ENCODE measurements around the gene CAMK1D.

The CAMK1D gene

DNA sequence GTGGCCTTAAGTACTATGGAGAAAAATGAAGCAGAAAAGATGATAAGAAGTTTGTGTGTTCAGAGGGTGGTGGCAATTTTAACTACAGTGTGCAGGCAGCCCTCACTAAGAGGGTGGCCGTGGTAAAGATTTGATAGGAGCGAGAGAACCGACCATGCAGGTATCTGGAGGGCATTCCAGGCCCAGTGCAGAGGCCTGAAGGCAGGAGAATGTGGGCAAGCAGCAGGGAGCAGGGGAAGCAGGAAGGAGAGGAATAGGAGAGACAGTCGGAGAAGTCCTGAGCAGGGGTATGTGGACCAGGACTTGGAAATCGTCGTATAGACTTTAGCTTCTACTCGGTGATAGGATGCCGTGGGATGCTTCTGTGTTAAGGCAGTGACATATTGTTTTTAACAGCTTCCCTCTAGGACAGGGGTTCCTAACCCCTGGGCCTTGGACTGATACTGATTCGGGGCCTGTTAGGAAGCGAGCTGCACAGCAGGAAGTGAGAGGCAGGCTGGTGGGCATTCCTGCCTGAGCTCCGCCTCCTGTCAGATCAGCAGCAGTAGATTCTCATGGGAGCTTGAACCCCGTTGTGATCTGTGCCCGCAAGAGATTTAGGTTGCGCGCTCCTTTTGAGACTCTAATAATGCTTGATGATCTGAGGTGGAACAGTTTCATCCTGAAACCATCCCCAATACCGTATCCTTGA, 425.0 kb downstream of the CAMK1D start:
- no peak for DNase-seq

DNA sequence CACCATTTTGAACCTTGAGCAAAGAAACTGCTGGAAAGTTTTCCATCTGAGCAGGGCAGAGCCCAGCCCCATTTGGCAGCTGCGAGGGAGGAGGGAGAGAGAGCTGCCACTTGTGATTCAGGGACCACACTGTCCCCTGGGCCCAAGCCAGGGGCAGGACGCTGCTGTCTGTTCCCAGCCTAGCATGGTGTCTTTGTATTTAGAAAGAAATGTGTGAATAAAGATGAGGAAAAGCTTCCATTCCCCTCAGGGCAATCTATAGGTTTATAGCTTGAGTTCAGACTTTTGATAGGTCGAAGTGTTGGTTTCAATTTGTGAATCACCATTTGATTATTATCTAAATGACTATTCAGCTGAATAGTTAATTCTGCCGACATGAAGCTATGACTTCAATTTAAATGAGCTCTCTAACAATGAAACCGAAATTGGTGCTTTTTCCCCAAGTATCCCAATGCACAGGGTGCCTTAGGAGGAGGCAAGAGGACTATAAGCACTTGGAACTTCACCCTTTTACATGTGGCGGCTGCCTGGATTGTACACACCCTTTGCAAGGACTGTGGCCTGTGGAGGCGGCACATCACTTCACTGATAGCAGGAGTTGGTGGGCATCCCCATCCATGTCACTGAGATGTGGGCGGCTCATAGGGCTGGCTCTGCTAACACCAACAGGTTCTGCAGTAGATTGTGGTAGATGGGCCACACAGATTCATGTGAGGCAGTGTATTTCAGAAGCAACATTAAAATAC, 428.7 kb downstream of the CAMK1D start:
- DNase-seq, result no peak

DNA sequence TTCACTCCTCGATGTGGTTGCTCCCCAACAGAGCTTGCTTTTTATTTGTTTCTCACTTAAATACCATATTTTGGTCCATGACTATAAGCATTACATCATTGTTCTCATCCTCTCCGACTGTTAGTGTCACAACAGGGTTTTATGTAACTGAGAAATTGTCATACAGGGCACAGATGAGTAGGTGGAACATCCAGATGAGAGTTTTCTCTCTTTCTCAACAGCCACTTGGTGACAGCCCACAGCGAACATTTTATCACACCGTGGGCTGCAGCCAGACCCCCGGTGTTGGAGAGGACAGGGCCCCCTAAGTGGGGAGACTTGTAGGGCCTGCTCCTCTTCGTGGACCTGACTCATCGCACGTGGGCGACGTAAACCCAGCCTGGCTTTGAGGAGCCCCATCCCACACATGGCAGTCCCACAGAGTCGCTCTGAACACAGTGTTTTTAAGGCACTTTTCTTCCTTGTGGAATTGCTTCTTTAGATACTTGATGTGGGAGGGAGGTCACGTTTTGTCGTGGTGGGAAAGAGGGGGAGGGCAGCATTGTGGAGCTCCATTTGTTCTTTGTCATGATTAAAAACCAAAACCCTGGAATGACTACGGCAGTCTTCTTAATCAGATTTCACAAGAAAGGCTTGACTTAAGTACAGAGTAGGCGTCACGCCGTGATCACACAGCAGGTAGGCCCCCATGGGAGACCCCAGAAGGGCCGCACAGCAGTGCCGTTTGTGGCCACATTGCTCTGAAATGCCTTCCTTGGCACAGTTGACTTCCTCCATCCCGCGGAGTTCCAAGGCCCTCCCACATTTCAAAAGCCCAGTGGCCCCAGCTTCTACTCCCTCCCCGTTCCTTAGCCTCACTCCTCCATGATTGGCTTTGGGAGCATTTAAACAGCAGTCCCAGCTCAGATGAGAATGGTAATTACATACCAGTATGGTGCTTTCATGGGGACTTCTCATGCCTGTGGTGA, 431.6 kb downstream of the CAMK1D start:
- no peak for DNase-seq

DNA sequence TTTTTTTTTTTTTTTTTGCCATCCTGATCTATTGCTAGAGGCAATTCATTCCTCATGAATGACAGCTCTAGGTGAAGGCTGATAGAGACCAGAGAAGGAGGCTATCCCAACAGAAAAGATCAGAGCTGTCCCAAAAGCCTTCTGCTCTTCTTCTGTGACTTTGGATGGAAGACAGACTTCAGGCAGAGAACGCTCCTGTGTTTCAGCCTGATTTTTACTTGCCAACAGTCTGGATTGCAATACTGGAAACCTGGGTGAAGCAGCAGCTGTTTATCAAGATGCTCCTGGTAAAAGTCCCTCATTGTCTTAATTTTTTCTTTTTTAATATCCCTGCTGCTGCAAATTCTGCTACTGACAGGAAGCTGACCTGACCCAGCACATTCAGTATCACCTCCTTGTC, 432.6 kb downstream of the CAMK1D start:
- no peak for DNase-seq

DNA sequence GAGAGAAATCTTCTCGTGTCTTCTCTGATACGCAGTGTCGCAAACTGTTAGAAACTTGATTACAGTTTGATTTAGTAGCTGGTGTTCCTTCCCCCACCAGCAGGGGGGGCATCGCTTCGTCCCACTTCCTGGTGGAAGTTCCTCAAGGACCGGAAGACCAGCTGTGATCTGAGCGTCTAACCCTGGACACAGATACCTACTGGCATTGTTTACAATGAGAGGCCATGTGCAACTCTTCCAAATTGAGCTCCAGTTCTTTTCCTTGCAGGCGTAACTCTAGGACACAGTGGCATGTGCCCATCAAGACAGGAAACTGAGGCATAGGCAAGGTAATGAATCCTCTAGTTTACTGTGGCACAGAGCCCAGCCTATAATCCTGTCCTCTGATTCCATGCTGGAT, 433.2 kb downstream of the CAMK1D start:
- DNase-seq, result no peak

DNA sequence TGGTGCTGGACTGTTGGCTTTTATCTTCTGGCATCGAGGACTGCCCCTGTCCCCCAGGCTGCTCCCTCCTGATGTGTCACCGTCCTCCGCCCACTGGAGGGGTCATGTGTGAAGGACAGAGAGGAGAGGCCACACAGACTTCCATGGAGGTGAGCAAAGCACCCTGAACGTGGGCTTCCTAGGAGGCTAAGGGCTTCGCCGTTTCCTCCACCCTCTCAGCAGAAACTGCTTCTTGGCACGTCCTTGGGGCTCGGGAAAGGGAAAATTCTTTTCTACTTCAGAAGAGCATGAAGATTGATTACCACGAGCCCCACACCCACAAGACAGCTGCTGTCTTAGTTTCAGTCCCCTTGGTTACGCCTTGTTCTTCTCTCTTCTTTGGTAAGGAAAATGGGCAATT, 433.9 kb downstream of the CAMK1D start:
- DNase-seq, result no peak

DNA sequence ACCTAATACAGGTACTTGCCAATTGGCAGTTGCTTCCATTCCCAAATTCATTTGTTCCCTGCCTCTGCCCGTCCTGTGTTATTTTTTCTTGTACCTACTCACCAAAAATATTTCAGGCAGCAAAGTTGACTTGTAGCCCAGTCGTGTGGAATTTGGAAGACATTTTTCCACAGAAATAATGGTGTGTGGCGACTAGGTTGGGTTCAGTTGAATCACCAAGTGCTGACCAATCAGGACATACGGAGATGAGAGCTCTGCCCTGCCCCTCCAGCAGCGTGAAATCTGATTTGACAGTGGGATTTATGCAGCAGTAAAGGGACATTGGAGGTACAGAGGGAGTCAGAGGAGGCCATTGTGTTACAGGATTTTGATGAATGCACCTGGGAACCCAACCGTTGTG, 435.3 kb downstream of the CAMK1D start:
- DNase-seq, result no peak

DNA sequence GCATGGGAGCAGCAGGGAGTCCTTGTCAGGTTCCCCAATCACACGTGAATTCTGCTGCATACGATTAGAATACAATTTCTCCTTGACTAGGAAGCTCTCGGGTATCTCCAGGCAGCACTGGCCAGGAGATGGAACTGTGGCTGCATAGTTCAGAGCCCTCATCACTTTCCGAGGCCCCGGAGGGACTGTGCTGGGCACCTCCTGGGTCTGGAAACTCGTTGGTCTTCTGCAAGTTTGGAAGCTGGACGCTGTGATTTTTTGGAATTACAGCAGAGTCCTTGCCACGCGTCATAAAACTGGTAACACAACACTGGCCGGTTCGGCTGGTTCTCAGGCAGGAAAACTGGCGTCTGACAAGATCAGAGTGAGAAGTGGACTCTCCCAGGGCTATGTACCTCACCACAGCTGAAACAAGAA, 436.1 kb downstream of the CAMK1D start:
- DNase-seq, result no peak

DNA sequence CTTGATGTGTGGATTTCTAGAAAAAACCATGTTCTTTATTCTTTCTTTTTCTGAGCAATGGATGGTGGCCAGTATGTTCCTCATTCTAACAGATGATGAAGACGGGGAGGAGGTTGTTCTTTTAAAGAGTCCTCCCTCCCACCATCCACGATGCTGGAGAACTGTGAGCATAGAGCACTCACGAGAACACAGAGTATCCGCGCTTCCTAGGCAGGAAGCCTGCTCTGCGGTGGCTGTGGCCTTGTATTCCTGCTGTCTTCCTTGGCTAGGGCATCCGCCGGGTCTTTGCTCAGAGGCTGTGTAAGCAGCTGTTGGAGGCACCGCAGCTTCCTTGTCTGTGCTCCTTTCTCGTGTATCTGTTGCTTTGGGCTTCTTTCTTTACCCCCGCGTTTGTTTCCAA, 437.9 kb downstream of the CAMK1D start:
- no peak for DNase-seq

DNA sequence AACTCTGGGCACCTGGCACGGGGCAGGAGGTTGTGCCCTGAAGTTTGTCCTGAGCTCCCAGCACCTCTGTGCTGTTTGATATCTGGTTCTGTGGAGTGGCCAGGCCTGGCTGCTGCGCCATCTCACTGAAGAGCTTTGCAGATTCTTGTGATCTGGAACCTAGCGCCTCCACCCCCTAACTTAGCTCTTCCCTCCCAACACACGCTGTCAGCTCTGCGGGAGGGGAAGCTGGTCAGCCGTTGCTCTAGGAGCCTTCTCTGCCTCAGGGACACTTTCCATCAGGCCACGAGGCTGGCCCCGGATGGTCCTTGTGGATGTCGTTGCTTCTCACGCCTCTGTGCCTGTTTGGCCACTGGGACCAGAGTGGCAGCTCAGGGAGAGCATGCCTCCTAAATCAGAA, 438.9 kb downstream of the CAMK1D start:
- DNase-seq, result no peak

DNA sequence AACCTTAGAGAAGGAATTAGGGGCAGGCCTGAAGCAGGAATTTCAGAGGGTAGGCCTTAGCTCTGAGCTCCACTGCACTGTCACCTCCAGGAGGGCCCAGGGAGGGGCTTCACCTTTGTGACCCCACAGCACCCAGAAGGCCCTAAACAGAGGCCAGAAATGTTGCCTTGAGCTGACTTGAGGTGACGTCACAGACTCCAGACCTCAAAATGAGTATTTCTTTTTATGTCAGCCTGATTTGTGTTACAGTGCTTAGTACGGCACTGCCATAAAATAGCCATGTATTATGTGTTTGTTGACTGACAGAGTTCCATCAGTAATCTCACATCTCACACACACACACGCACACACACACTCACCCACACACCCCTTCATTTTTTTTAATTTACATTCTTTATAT, 440.9 kb downstream of the CAMK1D start:
- no peak for DNase-seq

DNA sequence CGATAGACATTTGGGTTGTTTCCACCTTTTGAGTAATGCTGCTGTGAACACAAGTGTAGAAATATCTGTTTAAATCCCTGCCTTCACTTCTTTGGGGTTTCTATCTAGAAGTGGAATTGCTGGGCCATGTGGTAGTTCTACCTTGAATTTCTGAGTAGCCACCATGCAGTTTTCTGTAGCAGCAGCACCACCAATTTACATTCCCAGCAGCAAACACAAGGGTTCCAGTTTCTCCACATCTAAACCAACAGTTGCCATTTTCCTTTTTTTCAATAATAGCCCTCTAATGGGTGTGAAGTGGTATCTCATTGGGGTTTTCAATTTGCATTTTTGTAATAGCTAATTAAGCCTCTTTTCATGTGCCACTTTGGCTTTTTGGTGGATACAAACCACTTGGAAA, 442.4 kb downstream of the CAMK1D start:
- DNase-seq, result no peak

DNA sequence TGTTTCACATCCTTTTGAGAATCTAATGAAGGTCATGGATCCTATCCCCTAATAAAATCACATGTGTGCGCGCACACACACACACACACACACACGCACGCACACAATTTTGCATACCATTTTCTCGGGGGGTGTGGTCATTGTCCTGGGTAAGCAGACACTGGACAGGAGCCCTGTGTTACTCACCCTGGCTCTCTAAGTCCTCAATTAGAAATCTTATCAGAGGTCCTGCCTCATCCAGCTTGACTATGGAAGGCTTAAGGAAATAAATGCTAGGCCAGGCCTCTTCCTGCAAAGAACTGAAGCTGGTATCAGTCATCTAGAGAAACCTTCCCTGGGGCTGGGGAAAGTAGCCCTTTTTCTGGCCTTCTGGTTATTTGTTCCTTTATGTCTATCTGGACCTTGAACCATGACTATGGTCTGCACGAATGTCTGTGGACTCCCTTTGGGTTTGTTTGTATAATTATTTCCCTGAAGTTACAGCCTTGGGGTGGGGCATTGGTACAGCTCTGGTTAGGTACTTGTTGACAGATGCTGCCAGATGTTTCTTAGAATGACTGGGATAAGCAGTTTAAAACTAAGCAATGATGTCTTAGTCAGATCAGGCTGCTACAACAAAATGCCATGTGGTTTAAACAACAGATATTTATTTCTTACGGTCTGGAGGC, 443.7 kb downstream of the CAMK1D start:
- DNase-seq, result no peak

DNA sequence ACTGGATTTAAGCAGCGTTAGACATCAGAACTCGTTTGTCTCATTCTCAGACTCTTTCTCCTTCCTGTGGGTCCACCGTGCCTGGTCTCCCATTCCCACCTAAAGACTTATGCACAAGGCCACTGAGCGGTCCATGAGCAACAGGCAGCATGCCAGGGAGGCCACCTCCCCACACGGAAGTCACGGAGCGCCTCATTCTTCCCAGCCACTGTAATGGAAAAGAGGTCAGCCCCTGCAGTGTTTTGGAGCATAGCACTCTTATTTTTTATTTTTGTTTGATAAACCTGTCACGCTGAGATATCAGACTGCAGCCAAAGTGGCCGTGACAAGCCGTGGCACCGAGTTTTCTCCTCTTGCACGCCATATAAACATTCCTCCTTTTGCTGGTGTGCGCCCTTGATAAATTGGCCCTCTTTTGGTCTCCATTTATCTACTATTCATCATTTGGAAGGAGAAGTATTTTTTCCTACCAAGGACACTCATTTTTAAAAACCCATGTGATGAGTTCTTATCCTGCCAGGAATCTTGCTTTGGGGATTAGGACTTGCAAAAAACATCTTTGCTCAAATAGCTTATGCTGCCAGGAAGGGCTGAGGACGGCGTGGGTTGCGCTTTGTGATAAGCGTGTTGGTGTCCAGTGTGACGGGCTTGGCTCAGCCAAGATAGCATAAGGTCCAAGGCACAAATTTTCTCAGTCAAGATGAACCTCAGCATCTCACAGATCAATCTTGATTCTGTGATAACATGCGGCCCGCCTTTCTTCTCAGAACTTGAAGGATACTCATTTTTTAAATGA, 446.2 kb downstream of the CAMK1D start:
- DNase-seq, result no peak

DNA sequence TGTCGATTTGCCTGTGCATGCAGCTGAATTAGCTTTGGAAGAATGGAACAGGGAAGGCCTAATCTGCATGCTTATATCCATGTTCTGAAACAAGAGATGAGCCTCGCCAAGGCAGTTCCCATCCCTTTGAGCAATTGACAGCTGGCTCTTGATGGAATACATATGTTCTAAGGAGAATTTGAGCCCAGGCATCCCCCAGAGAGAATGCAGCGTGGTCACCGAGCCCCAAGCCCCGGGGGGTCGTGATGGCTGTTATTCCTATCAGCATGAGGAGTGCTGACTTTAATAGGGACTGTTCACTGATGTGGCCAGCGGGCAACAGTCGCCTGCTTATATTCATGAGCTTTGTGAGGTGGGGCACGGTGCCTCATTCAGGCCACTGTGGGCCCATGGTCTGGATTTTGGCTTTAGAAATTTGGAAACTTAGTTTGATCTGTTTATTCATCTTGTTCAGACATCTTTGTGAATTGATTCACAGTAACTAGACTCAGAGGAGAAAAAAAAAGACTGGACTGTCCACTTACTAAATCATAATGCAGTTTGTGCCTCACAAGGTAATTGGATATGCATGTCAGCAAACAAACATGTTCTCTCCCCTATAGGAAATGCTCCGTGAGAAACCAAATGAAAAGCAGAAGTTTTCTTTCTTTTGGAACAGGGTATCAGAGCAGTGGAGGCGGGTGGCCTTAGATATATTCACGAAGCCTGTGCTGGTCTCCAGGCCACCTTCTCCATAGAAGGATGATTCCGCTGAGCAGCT, 447.2 kb downstream of the CAMK1D start:
- DNase-seq, result no peak

DNA sequence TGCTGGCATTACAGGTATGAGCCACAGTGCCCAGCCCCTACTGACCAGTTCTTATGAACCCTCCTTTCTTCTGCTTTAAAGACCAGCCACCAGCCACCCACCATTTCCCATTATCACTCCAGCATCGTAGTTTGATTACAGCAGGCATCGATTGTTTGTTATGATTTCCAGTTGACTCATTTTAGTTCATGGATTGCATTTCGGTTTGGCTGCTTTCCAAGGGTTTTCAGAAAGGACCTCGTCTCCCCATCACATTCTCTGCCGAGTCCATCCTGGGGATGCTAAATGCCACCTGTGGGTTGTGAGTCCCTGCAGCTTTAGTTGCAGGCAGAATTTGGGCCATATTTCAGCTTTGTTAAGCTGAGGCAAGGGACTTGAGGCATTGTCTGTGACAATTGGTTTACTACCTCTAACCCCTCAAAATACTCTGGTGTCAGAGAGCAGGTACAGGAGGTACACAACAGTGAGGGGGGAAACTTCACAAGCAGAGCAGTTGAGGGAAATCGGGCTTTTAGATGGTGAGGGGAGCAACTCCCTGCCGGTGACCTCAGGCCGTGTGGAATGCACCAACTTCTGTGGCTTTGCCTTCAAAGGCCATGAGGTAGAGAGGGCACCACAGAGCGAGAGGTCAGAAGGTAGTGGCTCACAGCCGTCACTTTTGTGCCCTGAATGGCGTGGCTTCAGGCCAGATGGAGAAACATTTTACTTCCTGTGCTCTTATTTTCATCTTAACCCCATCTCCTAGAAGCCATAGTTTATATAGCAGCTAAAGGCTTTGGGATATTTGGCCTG, 448.3 kb downstream of the CAMK1D start:
- no peak for DNase-seq

DNA sequence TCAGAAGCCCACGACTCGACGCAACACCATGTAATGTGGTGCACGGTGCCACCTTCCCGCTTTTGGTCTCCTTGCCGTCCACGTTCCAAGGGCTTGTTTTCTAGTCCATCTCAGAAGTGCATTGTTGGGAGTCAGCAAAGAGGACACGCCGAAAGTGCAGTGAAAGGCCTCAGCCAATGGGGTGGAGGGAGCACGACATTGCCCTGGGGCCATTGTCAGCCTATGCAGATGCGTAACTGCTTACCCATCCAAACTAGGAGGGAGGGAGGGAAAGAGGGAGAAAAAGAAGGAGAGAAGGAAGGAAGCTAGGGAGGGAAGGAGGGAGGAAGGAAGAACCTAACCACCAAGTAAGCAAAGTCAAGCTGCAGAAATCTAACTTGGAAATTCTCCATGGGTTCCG, 449.8 kb downstream of the CAMK1D start:
- no peak for DNase-seq

DNA sequence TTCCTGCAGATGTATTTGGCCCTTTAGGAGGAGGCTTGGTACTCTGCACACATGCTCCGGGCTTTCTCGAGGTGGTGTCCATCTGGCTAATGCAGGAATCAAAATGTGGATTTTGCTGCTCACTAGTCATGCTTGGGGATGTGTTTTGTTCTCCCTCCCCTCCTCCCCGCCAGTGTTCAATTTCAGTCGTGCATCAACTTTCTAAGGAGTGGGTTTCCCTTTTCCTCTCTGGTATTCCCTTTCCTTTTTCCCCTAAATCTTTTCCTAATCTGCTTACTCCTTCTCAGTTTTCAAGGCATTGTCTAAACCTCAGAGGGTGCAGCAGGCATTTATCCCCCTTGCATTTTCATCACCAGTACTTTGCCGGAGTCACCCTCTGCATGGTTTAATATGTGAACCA, 450.4 kb downstream of the CAMK1D start:
- no peak for DNase-seq

DNA sequence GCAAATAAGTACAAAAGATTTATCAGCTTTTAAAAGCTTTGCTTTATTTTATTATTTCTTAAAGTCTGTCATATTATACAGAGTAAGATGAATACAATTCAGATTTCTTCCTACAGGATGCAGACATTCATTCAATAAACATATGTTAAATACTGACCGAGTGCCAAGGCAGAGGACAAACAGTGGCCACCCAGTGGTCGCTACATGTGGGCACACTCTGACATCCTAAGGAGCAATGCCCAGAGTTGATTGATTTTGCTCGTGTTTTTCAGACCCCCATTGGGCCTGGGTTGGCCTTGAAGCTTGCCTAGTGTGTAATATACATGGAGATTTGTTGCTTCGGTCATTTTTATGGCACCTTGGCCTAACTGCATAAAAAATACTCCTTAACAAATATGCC, 451.0 kb downstream of the CAMK1D start:
- DNase-seq, result no peak
